ENCODE measurements around the gene NRP1.
A peak's percentile ranks its signal among the peaks of the same experiment; 100 is the strongest.

The NRP1 gene

GRCh38 chr10:33180390-33180789, 154.1 kb downstream of the NRP1 start:
- no peak for TF ChIP-seq CTCF (conservative IDR thresholded peaks at IDR 0.05; ENCODE audit: control insufficient read depth, insufficient read depth, low read depth, low read length)
- no peak overlapping the region for H3K4me3 ChIP-seq (ENCODE audit: control insufficient read depth, low read depth, low read length)
- DNase-seq (ENCODE audit: low read depth) = peak; percentile 42

GRCh38 chr10:33179067-33179466, 155.4 kb downstream of the NRP1 start:
- DNase-seq (ENCODE audit: low read depth) = no peak
- H3K4me3 ChIP-seq (ENCODE audit: control insufficient read depth, low read depth, low read length) = no peak overlapping the region
- no peak for TF ChIP-seq CTCF (conservative IDR thresholded peaks at IDR 0.05; ENCODE audit: control insufficient read depth, insufficient read depth, low read depth, low read length)

GRCh38 chr10:33178026-33178755, 156.3 kb downstream of the NRP1 start:
- TF ChIP-seq CTCF (conservative IDR thresholded peaks at IDR 0.05; ENCODE audit: control insufficient read depth, insufficient read depth, low read depth, low read length) = no peak
- DNase-seq (ENCODE audit: low read depth) = no peak
- no peak overlapping the region for H3K4me3 ChIP-seq (ENCODE audit: control insufficient read depth, low read depth, low read length)

- no peak overlapping the region for H3K4me3 ChIP-seq (ENCODE audit: control insufficient read depth, low read depth, low read length)
- TF ChIP-seq CTCF (conservative IDR thresholded peaks at IDR 0.05; ENCODE audit: control insufficient read depth, insufficient read depth, low read depth, low read length) = no peak
- DNase-seq (ENCODE audit: low read depth) = no peak
Observed at GRCh38 chr10:33176688-33177087, 157.8 kb downstream of the NRP1 start.

- no peak for TF ChIP-seq CTCF (conservative IDR thresholded peaks at IDR 0.05; ENCODE audit: control insufficient read depth, insufficient read depth, low read depth, low read length)
- DNase-seq (ENCODE audit: low read depth) = peak; percentile 37
- H3K4me3 ChIP-seq (ENCODE audit: control insufficient read depth, low read depth, low read length) = no peak overlapping the region
Observed at GRCh38 chr10:33174674-33175434, 159.6 kb downstream of the NRP1 start.

GRCh38 chr10:33165911-33166310, 168.6 kb downstream of the NRP1 start:
- no peak for TF ChIP-seq CTCF (conservative IDR thresholded peaks at IDR 0.05; ENCODE audit: control insufficient read depth, insufficient read depth, low read depth, low read length)
- no peak overlapping the region for H3K4me3 ChIP-seq (ENCODE audit: control insufficient read depth, low read depth, low read length)
- DNase-seq (ENCODE audit: low read depth) = no peak

Data from fibroblast of mammary gland (primary cell).